B cell (primary cell): ENCODE measurements around the gene BARHL1. TPM values are rescaled to one million over a fixed set of nuclear protein-coding genes. Genes with fewer than 3 reads are reported as not detected.

ENCODE experiments used
- ATAC-seq: fragments of 200-7000 bp; cut with Tn5 transposase; one replicate; pipeline ENCODE4 v1.10.0; 2021; ENCODE audit warnings: low read depth, mild to moderate bottlenecking, moderate number of reproducible peaks, moderate library complexity
- CTCF ChIA-PET: fragments of 350-600 bp; sonication (Branson Sonifier 250); formaldehyde crosslinking; loops from one replicate; lab custom pipeline; 2021; ENCODE audit warnings: antibody characterized with exemption, inconsistent platforms; lab: Charles Lee
- POLR2A ChIA-PET: fragments of 350-600 bp; sonication (Branson Sonifier 250); formaldehyde crosslinking; loops from one replicate; lab custom pipeline; 2021; ENCODE audit warnings: antibody characterized with exemption; lab: Charles Lee
- DNase-seq: peaks from one replicate; pipeline ENCODE4 v3.0.0; 2013
- H2AFZ ChIP-seq: 2 replicates; pipeline ENCODE4 v1.6.1; 2012; ENCODE audit warnings: mild to moderate bottlenecking, low read depth, low read length; ENCODE audit not compliant: insufficient read depth, poor library complexity, severe bottlenecking
- H3K27ac ChIP-seq, 2 donors: 1 replicate in 1 of 2; 2 replicates in 1 of 2; pipeline ENCODE4 v1.5.1; 2012 to 2013; ENCODE audit warnings: low read length in 2 of 2, mild to moderate bottlenecking in 2 of 2, moderate library complexity in 1 of 2
- H3K27me3 ChIP-seq, 4 experiments: fragments of 200-600 bp in 1 of 4; sonication (generic) in 1 of 4; replicated peaks in 1 of 4; 1 replicate in 2 of 4; 2 replicates in 2 of 4; pipeline versions ENCODE4 v1.6.1 to v1.7.0; 2013 to 2016; ENCODE audit warnings: low read length in 3 of 4, mild to moderate bottlenecking in 2 of 4, mixed read lengths in 1 of 4, moderate library complexity in 1 of 4; ENCODE audit not compliant: insufficient read depth in 4 of 4, control insufficient read depth in 3 of 4; ENCODE audit errors: control extremely low read depth in 1 of 4
- H3K36me3 ChIP-seq, 2 experiments: replicated peaks in 1 of 2; 1 replicate in 1 of 2; 2 replicates in 1 of 2; pipeline versions ENCODE4 v1.6.1 to v1.7.1; 2013; ENCODE audit warnings: low read length in 1 of 2; ENCODE audit not compliant: insufficient read depth in 2 of 2, control insufficient read depth in 1 of 2; ENCODE audit errors: control extremely low read depth in 1 of 2, extremely low read depth in 1 of 2
- H3K4me1 ChIP-seq, 2 donors: fragments of 200-600 bp in 1 of 2; sonication (generic) in 1 of 2; 1 replicate in 1 of 2; 2 replicates in 1 of 2; pipeline versions ENCODE4 v1.5.1 to v1.6.1; 2013 to 2017; ENCODE audit warnings: low read length in 2 of 2; ENCODE audit not compliant: control insufficient read depth in 2 of 2, insufficient read depth in 2 of 2
- H3K4me2 ChIP-seq: replicated peaks from 2 replicates; pipeline ENCODE3; 2012; ENCODE audit warnings: mild to moderate bottlenecking, low read depth, low read length; ENCODE audit not compliant: poor library complexity, severe bottlenecking
- H3K4me3 ChIP-seq, 5 experiments: fragments of 200-600 bp in 1 of 5; sonication (generic) in 1 of 5; 1 replicate in 3 of 5; 2 replicates in 2 of 5; pipeline versions ENCODE4 v1.5.1 to v1.7.0; 2011 to 2016; ENCODE audit warnings: low read length in 4 of 5, mild to moderate bottlenecking in 4 of 5, low read depth in 2 of 5, control low read depth in 1 of 5, moderate library complexity in 1 of 5; ENCODE audit not compliant: insufficient read depth in 1 of 5; ENCODE audit errors: control extremely low read depth in 1 of 5, extremely low read depth in 1 of 5
- H3K79me2 ChIP-seq: fragments of 200-600 bp; sonication (generic); one replicate; pipeline ENCODE4 v1.6.0; 2016; ENCODE audit warnings: low read length; ENCODE audit not compliant: control insufficient read depth, insufficient read depth
- H3K9ac ChIP-seq: fragments of 200-600 bp; sonication (generic); 2 replicates; pipeline ENCODE4 v1.6.1; 2017; ENCODE audit warnings: mild to moderate bottlenecking, low read length, moderate library complexity
- H3K9me3 ChIP-seq, 3 donors: one replicate each; pipeline versions ENCODE4 v1.6.1 to v1.7.1; 2013; ENCODE audit warnings: low read length in 2 of 3; ENCODE audit not compliant: control insufficient read depth in 2 of 3, insufficient read depth in 1 of 3; ENCODE audit errors: control extremely low read depth in 1 of 3
- H4K20me1 ChIP-seq: 2 replicates; pipeline ENCODE4 v1.6.0; 2012; ENCODE audit warnings: mild to moderate bottlenecking, low read length; ENCODE audit not compliant: insufficient read depth, control insufficient read depth, poor library complexity, severe bottlenecking
- H3K27ac Mint-ChIP-seq: one replicate; pipeline ENCODE4 v1.8.0; 2021; ENCODE audit warnings: mixed read lengths
- H3K27me3 Mint-ChIP-seq: one replicate; pipeline ENCODE4 v1.8.0; 2021; ENCODE audit warnings: mixed read lengths
- H3K4me1 Mint-ChIP-seq: one replicate; pipeline ENCODE4 v1.8.0; 2021; ENCODE audit warnings: mixed read lengths
- H3K4me3 Mint-ChIP-seq: one replicate; pipeline ENCODE4 v1.8.0; 2021; ENCODE audit warnings: mixed read lengths
- H3K9me3 Mint-ChIP-seq: one replicate; pipeline ENCODE4 v1.8.0; 2022; ENCODE audit warnings: mixed read lengths; ENCODE audit not compliant: insufficient read depth
- EZH2 ChIP-seq: IDR thresholded peaks from 2 replicates; pipeline ENCODE4 v1.6.1; 2012; ENCODE audit warnings: borderline replicate concordance, low read depth, mild to moderate bottlenecking, moderate library complexity, low read length; ENCODE audit not compliant: insufficient read depth, poor library complexity, severe bottlenecking
- WGBS: methylation state at CpG from one replicate; pipeline ENCODE4 v1.1.5; 2013; ENCODE audit warnings: missing lambda C conversion rate; ENCODE audit not compliant: insufficient coverage; 5-methylcytosine and 5-hydroxymethylcytosine counted together
- intact Hi-C: fragments of 100-400 bp; cut with micrococcal nuclease; formaldehyde crosslinking; loops from one replicate; pipeline ENCODE4 v1.10.0; 2022
- polyA plus RNA-seq: library from polyadenylated mRNA; depleted of rRNA; stranded (reverse); fragments of >200 nt; gene quantifications from 2 replicates; pipeline ENCODE4 v1.2.3, GENCODE V29; 2012
- total RNA-seq, 2 donors: library from RNA; stranded (reverse); fragments of 120-200 nt in 1 of 2; gene quantifications; 1 replicate in 1 of 2; 2 replicates in 1 of 2; pipeline versions ENCODE4 v1.2.3 to v1.2.4, GENCODE V29; 2013 to 2022
- TF ChIP-seq, protein P1 (sequence below): fragments of 200-600 bp; IDR thresholded peaks from one replicate; pipeline ENCODE4 v1.8.0; 2022; ENCODE audit warnings: antibody characterized with exemption, mild to moderate bottlenecking

The BARHL1 gene
- total and polyA plus RNA-seq, 2 donors (not counting 1 experiment from before 2014, with no cell fraction given): not detected

DNA sequence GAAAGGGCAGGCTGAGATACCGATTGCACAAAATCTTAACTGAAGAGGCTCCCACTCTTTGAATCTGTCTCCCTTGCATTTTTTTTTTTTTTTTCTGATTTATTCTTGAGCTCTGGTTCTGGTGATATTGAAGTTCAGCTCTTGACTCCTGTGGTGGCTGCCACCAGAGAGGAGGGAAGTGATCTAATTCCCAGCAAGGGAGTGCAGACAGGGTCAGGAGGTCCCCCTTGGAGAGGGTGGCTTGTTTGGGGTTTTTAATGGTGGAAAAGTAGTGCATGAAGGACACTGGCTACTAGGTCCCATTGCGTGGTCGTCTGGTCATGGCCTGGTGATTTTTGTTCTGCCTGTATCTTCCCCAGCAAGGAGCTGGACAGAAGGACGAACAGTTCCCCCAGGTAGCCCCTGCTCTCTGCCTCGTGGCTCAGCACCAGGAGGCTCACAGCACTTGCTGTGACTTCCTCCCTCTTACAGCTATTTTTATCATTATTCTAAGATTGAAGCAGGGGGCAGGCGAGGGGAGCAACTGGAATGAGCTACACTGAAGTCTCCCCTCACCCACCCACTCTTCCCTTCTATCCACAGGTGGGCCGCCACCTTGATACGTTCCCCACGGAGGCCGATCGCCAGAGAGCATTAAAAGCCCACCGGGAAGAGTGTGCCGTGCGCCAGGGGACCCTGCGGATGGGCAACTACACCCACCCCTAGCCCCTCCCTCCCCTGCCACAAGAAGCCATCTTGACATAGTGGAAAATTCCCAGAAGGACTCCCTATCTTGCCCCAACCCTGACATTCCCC, 10.4 kb upstream of the BARHL1 start:
- Histone ChIP-seq H3K79me2 (no peaks in the 10 kb centered on the region), H3K36me3 (no peaks in the 10 kb centered on the region), H3K9me3 (peaks cover 0 to 11% (median 0%) of the 10 kb centered on the region in 3 donors), H3K27me3 (peaks cover 0 to 31% (median 12%) of the 10 kb centered on the region in 4 experiments), H4K20me1 (no peaks in the 10 kb centered on the region), H3K9ac (no peak overlapping the region), H2AFZ (no peak overlapping the region), H3K4me3 (no peak overlapping the region), H3K4me2 (no peak overlapping the region), H3K27ac (no peak overlapping the region), H3K4me1 (no peaks in the 10 kb centered on the region)
- peaks cover 50% of the 10 kb centered on the region for H3K27me3 Mint-ChIP-seq
- ATAC-seq: no peak
- TF ChIP-seq, protein P1, sequence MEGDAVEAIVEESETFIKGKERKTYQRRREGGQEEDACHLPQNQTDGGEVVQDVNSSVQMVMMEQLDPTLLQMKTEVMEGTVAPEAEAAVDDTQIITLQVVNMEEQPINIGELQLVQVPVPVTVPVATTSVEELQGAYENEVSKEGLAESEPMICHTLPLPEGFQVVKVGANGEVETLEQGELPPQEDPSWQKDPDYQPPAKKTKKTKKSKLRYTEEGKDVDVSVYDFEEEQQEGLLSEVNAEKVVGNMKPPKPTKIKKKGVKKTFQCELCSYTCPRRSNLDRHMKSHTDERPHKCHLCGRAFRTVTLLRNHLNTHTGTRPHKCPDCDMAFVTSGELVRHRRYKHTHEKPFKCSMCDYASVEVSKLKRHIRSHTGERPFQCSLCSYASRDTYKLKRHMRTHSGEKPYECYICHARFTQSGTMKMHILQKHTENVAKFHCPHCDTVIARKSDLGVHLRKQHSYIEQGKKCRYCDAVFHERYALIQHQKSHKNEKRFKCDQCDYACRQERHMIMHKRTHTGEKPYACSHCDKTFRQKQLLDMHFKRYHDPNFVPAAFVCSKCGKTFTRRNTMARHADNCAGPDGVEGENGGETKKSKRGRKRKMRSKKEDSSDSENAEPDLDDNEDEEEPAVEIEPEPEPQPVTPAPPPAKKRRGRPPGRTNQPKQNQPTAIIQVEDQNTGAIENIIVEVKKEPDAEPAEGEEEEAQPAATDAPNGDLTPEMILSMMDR: no peak
- TF ChIP-seq EZH2: no peak
- ChIA-PET CTCF (interaction anchor here (0.6 kb wide), 1 partner anchor 66 kb away, joined by 3 read pairs; no protein-coding TSS in a partner anchor), POLR2A (no interaction called here)
- H3K4me1 Mint-ChIP-seq: no peaks in the 10 kb centered on the region
- WGBS: 97% methylated on average over 6 of the region's 15 CpGs
- DNase-seq: no peak
- H3K27ac Mint-ChIP-seq: no peak overlapping the region
- no peaks in the 10 kb centered on the region for H3K9me3 Mint-ChIP-seq
- no peak overlapping the region for H3K4me3 Mint-ChIP-seq
- intact Hi-C loops: no loop called here

DNA sequence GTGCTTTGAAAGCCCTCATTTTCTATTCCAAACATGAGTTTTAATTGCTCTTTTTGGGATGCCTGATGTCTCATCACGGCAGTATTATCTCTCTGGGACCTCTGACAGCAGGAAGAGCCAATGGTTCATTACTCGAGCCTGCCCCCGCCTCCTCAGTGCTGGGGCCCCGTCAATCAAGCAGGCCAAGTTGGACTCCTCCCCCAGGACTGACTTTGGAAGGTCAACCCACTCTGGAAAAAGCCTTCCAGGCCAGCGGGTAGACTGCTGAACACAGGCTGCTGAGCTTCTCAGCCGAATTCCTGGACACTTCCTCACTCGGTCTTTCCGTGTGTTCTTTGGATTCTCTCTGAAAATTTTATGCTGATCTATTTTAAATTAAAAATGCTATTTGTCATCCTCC, 9.5 kb upstream of the BARHL1 start:
- no peaks in the 10 kb centered on the region for H3K4me1 ChIP-seq
- intact Hi-C loops: no loop called here
- no peak overlapping the region for H3K4me3 ChIP-seq
- Mint-ChIP-seq H3K27me3 (peaks cover 54% of the 10 kb centered on the region), H3K27ac (no peak overlapping the region), H3K4me3 (no peak overlapping the region), H3K9me3 (no peaks in the 10 kb centered on the region), H3K4me1 (no peaks in the 10 kb centered on the region)
- DNase-seq (no peak), ATAC-seq (no peak)
- no peak overlapping the region for H2AFZ ChIP-seq
- H3K27me3 ChIP-seq: peaks cover 0 to 40% (median 17%) of the 10 kb centered on the region in 4 experiments
- no peaks in the 10 kb centered on the region for H3K79me2 ChIP-seq
- CTCF ChIA-PET: interaction anchor here (0.6 kb wide), 1 partner anchor 291 kb away, joined by 4 read pairs; no protein-coding TSS in a partner anchor
- POLR2A ChIA-PET: no interaction called here
- peaks cover 0 to 11% (median 0%) of the 10 kb centered on the region in 3 donors for H3K9me3 ChIP-seq
- no peak overlapping the region for H3K27ac ChIP-seq
- H3K4me2 ChIP-seq: no peak overlapping the region
- H3K9ac ChIP-seq: no peak overlapping the region
- TF ChIP-seq, protein P1: no peak
- TF ChIP-seq EZH2: no peak
- H3K36me3 ChIP-seq: no peaks in the 10 kb centered on the region
- no peaks in the 10 kb centered on the region for H4K20me1 ChIP-seq
- WGBS: 43% methylated on average over 5 of the region's 8 CpGs
